OCI-LY3 (cell line): ENCODE results near the gene DCTN5.

Source experiments
- H2AFZ ChIP-seq: fragments of 200-600, 300-600 bp; shearing (Covaris generic); 2 replicates; pipeline ENCODE4 v1.6.0; 2014; ENCODE audit warnings: antibody characterized with exemption, low read depth, low read length
- H3K27ac ChIP-seq: fragments of 200-600, 300-600 bp; sonication (generic); 2 replicates; pipeline ENCODE4 v1.5.1; 2014; ENCODE audit warnings: mild to moderate bottlenecking, low read length, moderate library complexity, mixed read lengths
- H3K27me3 ChIP-seq: fragments of 200-600, 300-600 bp; sonication (generic); 2 replicates; pipeline ENCODE4 v1.6.1; 2014; ENCODE audit warnings: low read depth, low read length, mixed read lengths
- H3K36me3 ChIP-seq: fragments of 200-600, 300-600 bp; sonication (generic); replicated peaks from 2 replicates; pipeline ENCODE3; 2014; ENCODE audit warnings: low read depth, low read length, mixed read lengths
- H3K4me1 ChIP-seq: fragments of 300-600, 200-600 bp; sonication (generic); 2 replicates; pipeline ENCODE4 v1.6.1; 2014; ENCODE audit warnings: low read length, mixed read lengths
- H3K4me2 ChIP-seq: fragments of 200-600, 300-600 bp; sonication (generic); 2 replicates; pipeline ENCODE4 v1.6.1; 2014; ENCODE audit warnings: low read length, mixed read lengths
- H3K4me3 ChIP-seq: fragments of 300-600, 200-600 bp; sonication (generic); 2 replicates; pipeline ENCODE4 v1.5.1; 2014; ENCODE audit warnings: antibody characterized with exemption, mild to moderate bottlenecking, low read length, moderate library complexity
- H3K79me2 ChIP-seq: fragments of 300-600, 200-600 bp; shearing (Covaris generic); 2 replicates; pipeline ENCODE4 v1.6.1; 2014; ENCODE audit warnings: mild to moderate bottlenecking, low read length, mixed read lengths
- H3K9ac ChIP-seq: fragments of 300-600, 200-600 bp; shearing (Covaris generic); 2 replicates; pipeline ENCODE4 v1.6.0; 2014; ENCODE audit warnings: mild to moderate bottlenecking, low read length, moderate library complexity
- H3K9me3 ChIP-seq: fragments of 200-600, 300-600 bp; shearing (Covaris generic); 2 replicates; pipeline ENCODE4 v1.6.1; 2014; ENCODE audit warnings: low read length, mixed read lengths; ENCODE audit not compliant: insufficient read depth
- H4K20me1 ChIP-seq: fragments of 200-600, 300-600 bp; sonication (generic); 2 replicates; pipeline ENCODE4 v1.6.1; 2016; ENCODE audit warnings: low read length, mixed read lengths; ENCODE audit not compliant: insufficient read depth
- EZH2phosphoT487 ChIP-seq: fragments of 200-600 bp; shearing (Covaris generic); IDR thresholded peaks from 2 replicates; pipeline ENCODE4 v1.6.1; 2018; ENCODE audit warnings: antibody characterized with exemption, mixed run types, low read depth
- TF ChIP-seq, protein P1 (sequence below): fragments of 200-600, 300-600 bp; sonication (generic); IDR thresholded peaks from 2 replicates; pipeline ENCODE4 v1.5.1; 2014; ENCODE audit warnings: antibody characterized with exemption, low read length, low read depth

Gene DCTN5

DNA sequence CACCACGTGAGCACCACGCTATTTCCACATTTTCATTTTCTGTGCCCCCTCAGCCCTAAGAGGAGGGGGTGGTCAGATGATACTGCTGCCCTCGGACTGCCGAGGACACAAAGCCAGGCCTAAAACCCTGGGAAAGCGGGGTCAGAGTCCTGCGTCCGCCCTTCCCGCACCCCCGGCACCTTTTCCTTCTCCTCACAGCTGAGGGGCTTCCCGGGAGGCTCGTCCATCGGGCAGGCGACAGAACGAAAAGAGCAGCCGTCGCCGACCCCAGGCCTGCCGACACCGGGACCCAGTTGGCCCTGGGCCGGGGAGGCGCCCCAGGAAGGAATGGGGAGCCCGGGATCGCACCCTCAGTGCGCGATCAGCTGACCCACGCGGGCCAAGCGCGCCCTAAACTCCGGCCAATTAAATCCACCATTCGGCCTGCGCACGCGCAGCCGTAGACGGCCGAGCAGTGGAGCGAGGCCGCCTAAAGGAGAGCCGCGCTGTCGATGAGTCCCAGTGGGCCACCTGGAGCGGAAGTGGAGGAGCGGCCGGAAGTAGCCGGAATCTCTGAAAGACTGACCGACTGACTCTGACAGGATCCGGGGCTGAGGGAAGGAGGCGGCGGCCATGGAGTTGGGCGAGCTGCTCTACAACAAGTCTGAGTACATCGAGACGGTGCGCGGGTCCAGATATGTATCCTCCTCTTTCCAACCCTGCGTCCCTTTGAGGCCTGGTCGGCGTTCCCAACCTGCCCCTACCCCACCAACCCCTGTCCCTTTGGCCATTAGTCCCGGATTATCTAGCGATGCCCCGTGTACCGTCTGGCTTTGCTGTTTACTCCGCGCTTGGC is at the start of gene DCTN5, which contains the start of gene PALB2:
Gene DCTN5, plus strand, starts transcription at position 536 of the 835 bp plus-strand sequence. Its CDS starts 77 bp downstream, at position 613.
Gene PALB2, minus strand, starts transcription at position 380 of the 835 bp plus-strand sequence. Its CDS starts 153 bp downstream, at position 227.
- Histone ChIP-seq H3K27me3 (no peaks in the 10 kb centered on the region), H3K9ac (peak within 1 kb of the TSS; percentile 93), H3K4me2 (peak within 1 kb of the TSS; percentile 96), H2AFZ (peak within 1 kb of the TSS; percentile 81), H3K36me3 (peaks cover 16% of the 10 kb centered on the region), H3K27ac (peak within 1 kb of the TSS; percentile 66), H4K20me1 (0 out of 2 replicates have a peak, but pooled peaks cover 4% of the 10 kb centered on the region), H3K9me3 (no peaks in the 10 kb centered on the region), H3K79me2 (peaks cover 39% of the 10 kb centered on the region), H3K4me1 (peaks cover 16% of the 10 kb centered on the region), H3K4me3 (peak within 1 kb of the TSS; percentile 91)
- no peak for TF ChIP-seq EZH2phosphoT487
- TF ChIP-seq, protein P1, sequence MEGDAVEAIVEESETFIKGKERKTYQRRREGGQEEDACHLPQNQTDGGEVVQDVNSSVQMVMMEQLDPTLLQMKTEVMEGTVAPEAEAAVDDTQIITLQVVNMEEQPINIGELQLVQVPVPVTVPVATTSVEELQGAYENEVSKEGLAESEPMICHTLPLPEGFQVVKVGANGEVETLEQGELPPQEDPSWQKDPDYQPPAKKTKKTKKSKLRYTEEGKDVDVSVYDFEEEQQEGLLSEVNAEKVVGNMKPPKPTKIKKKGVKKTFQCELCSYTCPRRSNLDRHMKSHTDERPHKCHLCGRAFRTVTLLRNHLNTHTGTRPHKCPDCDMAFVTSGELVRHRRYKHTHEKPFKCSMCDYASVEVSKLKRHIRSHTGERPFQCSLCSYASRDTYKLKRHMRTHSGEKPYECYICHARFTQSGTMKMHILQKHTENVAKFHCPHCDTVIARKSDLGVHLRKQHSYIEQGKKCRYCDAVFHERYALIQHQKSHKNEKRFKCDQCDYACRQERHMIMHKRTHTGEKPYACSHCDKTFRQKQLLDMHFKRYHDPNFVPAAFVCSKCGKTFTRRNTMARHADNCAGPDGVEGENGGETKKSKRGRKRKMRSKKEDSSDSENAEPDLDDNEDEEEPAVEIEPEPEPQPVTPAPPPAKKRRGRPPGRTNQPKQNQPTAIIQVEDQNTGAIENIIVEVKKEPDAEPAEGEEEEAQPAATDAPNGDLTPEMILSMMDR, result no peak

DNA sequence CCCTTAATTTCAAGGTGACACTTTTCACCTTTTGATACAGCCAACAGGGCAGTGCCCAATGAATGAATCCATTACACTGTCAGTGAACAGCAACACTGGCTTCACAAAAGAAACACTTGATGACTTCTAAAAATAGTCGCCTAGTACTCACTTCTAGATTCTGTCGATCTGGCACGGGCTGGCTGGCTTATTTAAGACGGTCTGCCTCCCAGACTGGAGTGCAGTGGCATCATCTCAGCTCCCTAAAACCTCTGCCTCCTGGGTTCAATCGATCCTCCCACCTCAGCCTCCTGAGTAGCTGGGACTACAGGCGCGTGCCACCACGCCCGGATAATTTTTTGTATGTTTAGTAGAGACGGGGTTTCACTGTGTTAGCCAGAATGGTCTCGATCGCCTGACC is 47.1 kb upstream of the DCTN5 start:
- peaks cover 17% of the 10 kb centered on the region for H4K20me1 ChIP-seq
- no peak overlapping the region for H2AFZ ChIP-seq
- no peak overlapping the region for H3K4me3 ChIP-seq
- no peak overlapping the region for H3K9ac ChIP-seq
- peaks cover 27% of the 10 kb centered on the region for H3K36me3 ChIP-seq
- TF ChIP-seq, protein P1, result no peak
- no peak for TF ChIP-seq EZH2phosphoT487
- no peak overlapping the region for H3K27ac ChIP-seq
- H3K27me3 ChIP-seq, result no peaks in the 10 kb centered on the region
- H3K9me3 ChIP-seq, result no peaks in the 10 kb centered on the region
- peaks cover 67% of the 10 kb centered on the region for H3K79me2 ChIP-seq
- no peak overlapping the region for H3K4me2 ChIP-seq
- peaks cover 18% of the 10 kb centered on the region for H3K4me1 ChIP-seq

DNA sequence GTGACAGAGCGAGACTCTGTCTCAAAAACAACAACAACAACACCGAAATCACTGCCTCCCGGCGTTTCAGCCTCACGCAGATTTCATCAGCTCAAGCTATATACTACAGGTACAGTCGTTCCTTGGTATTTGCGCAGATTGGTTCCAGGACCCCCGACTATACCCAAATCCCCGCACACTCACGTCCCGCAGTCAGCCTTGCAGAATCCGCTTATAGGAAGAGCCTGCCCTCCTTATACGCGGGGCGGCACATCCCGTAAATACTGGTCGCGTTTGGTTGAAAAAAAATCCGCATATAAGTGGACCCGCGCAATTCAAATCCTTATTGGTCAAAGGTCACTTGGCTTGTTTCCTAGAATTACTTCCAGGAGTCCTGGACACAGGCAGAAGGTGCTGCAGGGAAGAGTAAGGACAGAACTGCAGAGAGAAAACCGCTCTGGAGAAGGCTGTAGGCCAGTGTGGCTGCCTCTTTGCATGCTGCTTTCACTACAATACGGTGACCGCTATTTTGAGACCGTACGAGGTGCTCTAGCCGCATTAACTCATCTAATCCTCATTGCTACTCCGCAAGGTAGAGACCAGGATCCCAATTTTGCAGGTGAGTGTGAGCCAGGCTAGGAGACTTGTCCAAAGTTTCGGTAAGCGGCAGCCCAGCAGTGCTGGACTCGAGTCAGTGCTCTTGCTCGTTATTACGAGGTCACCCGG is 45.9 kb upstream of the DCTN5 start:
- peak overlapping the region; percentile 83 for H3K4me2 ChIP-seq
- peaks cover 22% of the 10 kb centered on the region for H3K36me3 ChIP-seq
- H2AFZ ChIP-seq, result no peak overlapping the region
- peak overlapping the region; percentile 87 for H3K9ac ChIP-seq
- H3K4me1 ChIP-seq, result peaks cover 18% of the 10 kb centered on the region
- peaks cover 17% of the 10 kb centered on the region for H4K20me1 ChIP-seq
- H3K27me3 ChIP-seq, result no peaks in the 10 kb centered on the region
- H3K9me3 ChIP-seq, result no peaks in the 10 kb centered on the region
- peak overlapping the region; percentile 94 for H3K4me3 ChIP-seq
- peaks cover 56% of the 10 kb centered on the region for H3K79me2 ChIP-seq
- TF ChIP-seq, protein P1, result no peak
- TF ChIP-seq EZH2phosphoT487, result no peak
- peak overlapping the region; percentile 44 for H3K27ac ChIP-seq
